Stimulated activated CD8-positive, alpha-beta memory T cell treated with anti-CD3 and anti-CD28 coated beads, Interleukin-7, amount 100 ng/mL, for 1 hour (primary cell): ENCODE results near the gene SPATA9.

Experiments used
- DNase-seq, 2 donors: peaks; one replicate each; pipeline ENCODE4 v3.0.0-alpha.2; 2020; ENCODE audit warnings: low read depth in 2 of 2

SPATA9 gene

GRCh38 chr5:95619514-95620029, 63.2 kb downstream of the SPATA9 start:
- DNase-seq: no peak

GRCh38 chr5:95619096-95619495, 63.7 kb downstream of the SPATA9 start:
- no peak for DNase-seq

- no peak for DNase-seq
Observed at GRCh38 chr5:95617057-95617456, 65.7 kb downstream of the SPATA9 start.

GRCh38 chr5:95615164-95615467, 67.7 kb downstream of the SPATA9 start:
- no peak for DNase-seq

GRCh38 chr5:95613514-95613913, 69.3 kb downstream of the SPATA9 start:
- no peak for DNase-seq

- no peak for DNase-seq
Observed at GRCh38 chr5:95611396-95611795, 71.4 kb downstream of the SPATA9 start.

- DNase-seq: no peak
Observed at GRCh38 chr5:95610546-95610945, 72.2 kb downstream of the SPATA9 start.

- no peak for DNase-seq
Observed at GRCh38 chr5:95609711-95610110, 73.1 kb downstream of the SPATA9 start.
